Esophagus muscularis mucosa (tissue), 4 donors: ENCODE data around the gene PLEKHF1. TPM values are rescaled to one million over a fixed set of nuclear protein-coding genes. Genes with fewer than 3 reads are reported as not detected.
A peak's percentile ranks its signal among the peaks of the same experiment; 100 is the strongest.

ENCODE experiments used
- DNase-seq: peaks from one replicate; pipeline ENCODE4 v3.0.0-alpha.2; 2017; ENCODE audit errors: extremely low spot score
- H3K27ac ChIP-seq, 4 donors: fragments of 200-600 bp; sonication (generic); replicated peaks in 1 of 4; 1 replicate in 3 of 4; 2 replicates in 1 of 4; pipeline ENCODE4 v1.5.1; 2016 to 2019; ENCODE audit warnings: mild to moderate bottlenecking in 1 of 4
- H3K27me3 ChIP-seq, 4 donors: fragments of 200-600 bp; sonication (generic); one replicate each; pipeline versions ENCODE4 v1.5.1 to v1.6.0; 2016 to 2019
- H3K36me3 ChIP-seq, 4 donors: fragments of 200-600 bp; sonication (generic); one replicate each; pipeline ENCODE4 v1.5.1; 2016 to 2019
- H3K4me1 ChIP-seq, 4 donors: fragments of 200-600 bp; sonication (generic); one replicate each; pipeline ENCODE4 v1.5.1; 2016 to 2019
- H3K4me3 ChIP-seq, 4 donors: fragments of 200-600 bp; sonication (generic); 1 replicate in 2 of 4; 2 replicates in 2 of 4; pipeline ENCODE4 v1.5.1; 2016 to 2019; ENCODE audit warnings: mild to moderate bottlenecking in 4 of 4, moderate library complexity in 1 of 4
- H3K9me3 ChIP-seq, 4 donors: fragments of 200-600 bp; sonication (generic); 1 replicate in 3 of 4; 2 replicates in 1 of 4; pipeline ENCODE4 v1.5.1; 2016 to 2019
- CTCF ChIP-seq, 3 experiments: fragments of 200-600 bp in 2 of 3; fragments of 450-650 bp in 1 of 3; sonication (generic) in 2 of 3; IDR thresholded peaks; one replicate each; pipeline ENCODE4 v1.5.1; 2017 to 2019; ENCODE audit warnings: antibody characterized with exemption in 3 of 3, mild to moderate bottlenecking in 2 of 3, moderate library complexity in 1 of 3
- EP300 ChIP-seq: sonication (generic); formaldehyde crosslinking; IDR thresholded peaks from one replicate; pipeline ENCODE4 v1.6.1; 2017; ENCODE audit warnings: antibody characterized with exemption
- POLR2A ChIP-seq: fragments of 450-650 bp; IDR thresholded peaks from one replicate; pipeline ENCODE4 v1.6.1; 2017; ENCODE audit warnings: antibody characterized with exemption, moderate library complexity, mild to moderate bottlenecking, low read depth
- POLR2AphosphoS5 ChIP-seq, 2 donors: sonication (generic); formaldehyde crosslinking; IDR thresholded peaks; one replicate each; pipeline ENCODE4 v1.6.1; 2017; ENCODE audit warnings: antibody characterized with exemption in 2 of 2
- WGBS: methylation state at CpG from one replicate; pipeline ENCODE4 v1.1.5; 2018; 5-methylcytosine and 5-hydroxymethylcytosine counted together
- intact Hi-C: fragments of 100-400 bp; cut with DNase I; formaldehyde crosslinking; loops from one replicate; pipeline ENCODE4 v1.15.1; 2023
- total RNA-seq, 4 donors: library from RNA; depleted of rRNA; stranded (reverse); fragments of >200 nt; gene quantifications; one replicate each; pipeline versions ENCODE4 v1.1.0 to v1.2.1, GENCODE V29; 2016

PLEKHF1 gene
- total RNA-seq, 4 donors from 2014 or later = 27.4 to 58.6 (median 36.1) TPM

GRCh38 chr19:29694161-29694560 lies 28.9 kb downstream of the PLEKHF1 start:
- intact Hi-C loops = loop anchor here (1.0 kb wide), 1 partner anchor 22 kb away; no protein-coding TSS in a partner anchor
- H3K27ac ChIP-seq = peak overlapping the region; percentile 36 to 41 (median 39)
- no peaks in the 10 kb centered on the region for H3K27me3 ChIP-seq
- WGBS = 59% methylated on average over 5 of the region's 5 CpGs
- TF ChIP-seq POLR2AphosphoS5 (IDR thresholded peaks at IDR 0.05) (no peak), EP300 (no peak)
- no peak overlapping the region for H3K4me3 ChIP-seq
- H3K9me3 ChIP-seq = peaks cover 0 to 12% (median 3%) of the 10 kb centered on the region in 4 donors
- no peaks in the 10 kb centered on the region for H3K36me3 ChIP-seq
- H3K4me1 ChIP-seq = peaks cover 0 to 25% (median 23%) of the 10 kb centered on the region in 4 donors
- DNase-seq = no peak

GRCh38 chr19:29694669-29695627 lies 29.7 kb downstream of the PLEKHF1 start:
- H3K27me3 ChIP-seq = no peaks in the 10 kb centered on the region
- no peak for TF ChIP-seq EP300
- TF ChIP-seq CTCF (IDR thresholded peaks at IDR 0.05) = peak; percentile 79 to 94 (median 84)
- no peak for TF ChIP-seq POLR2A
- TF ChIP-seq POLR2AphosphoS5 (IDR thresholded peaks at IDR 0.05) = peak; percentile 52 to 73
- WGBS = 56% methylated on average over 13 of the region's 19 CpGs
- intact Hi-C loops = loop anchor here (1.0 kb wide), 1 partner anchor 21 kb away; no protein-coding TSS in a partner anchor
- peak; percentile 94 for DNase-seq
- H3K9me3 ChIP-seq = peaks cover 0 to 10% (median 3%) of the 10 kb centered on the region in 4 donors
- peaks cover 0 to 25% (median 23%) of the 10 kb centered on the region in 4 donors for H3K4me1 ChIP-seq
- peak overlapping the region in 3 of 4 donors; percentile 36 to 41 (median 37) for H3K27ac ChIP-seq
- H3K4me3 ChIP-seq = no peak overlapping the region
- no peaks in the 10 kb centered on the region for H3K36me3 ChIP-seq

GRCh38 chr19:29695765-29696564 lies 30.7 kb downstream of the PLEKHF1 start:
- Histone ChIP-seq H3K9me3 (peaks cover 0 to under 1% (median 0%) of the 10 kb centered on the region in 4 donors), H3K27ac (no peak overlapping the region), H3K4me3 (no peak overlapping the region), H3K27me3 (no peaks in the 10 kb centered on the region), H3K4me1 (peaks cover 0 to 25% (median 23%) of the 10 kb centered on the region in 4 donors), H3K36me3 (no peaks in the 10 kb centered on the region)
- no peak for DNase-seq
- TF ChIP-seq EP300 = no peak
- no peak for TF ChIP-seq POLR2AphosphoS5 (IDR thresholded peaks at IDR 0.05)
- no peak for TF ChIP-seq CTCF (IDR thresholded peaks at IDR 0.05)
- TF ChIP-seq POLR2A = no peak
- WGBS = 92% methylated on average over 6 of the region's 6 CpGs
- intact Hi-C loops = no loop called here

GRCh38 chr19:29696565-29696846 lies 31.2 kb downstream of the PLEKHF1 start:
- 80% methylated on average over 2 of the region's 2 CpGs for WGBS
- intact Hi-C loops = no loop called here
- H3K27me3 ChIP-seq = no peaks in the 10 kb centered on the region
- no peak overlapping the region for H3K27ac ChIP-seq
- peaks cover 0 to 25% (median 23%) of the 10 kb centered on the region in 4 donors for H3K4me1 ChIP-seq
- H3K9me3 ChIP-seq = no peaks in the 10 kb centered on the region
- no peak overlapping the region for H3K4me3 ChIP-seq
- DNase-seq = no peak
- H3K36me3 ChIP-seq = peaks cover 0 to 3% (median 0%) of the 10 kb centered on the region in 4 donors
- TF ChIP-seq POLR2AphosphoS5 (IDR thresholded peaks at IDR 0.05) = no peak

- DNase-seq = no peak
- Histone ChIP-seq H3K4me1 (peaks cover 0 to 23% (median 22%) of the 10 kb centered on the region in 4 donors), H3K9me3 (no peaks in the 10 kb centered on the region), H3K27me3 (no peaks in the 10 kb centered on the region), H3K4me3 (no peak overlapping the region), H3K36me3 (peaks cover 2 to 15% (median 10%) of the 10 kb centered on the region in 4 donors), H3K27ac (no peak overlapping the region)
- intact Hi-C loops = no loop called here
- WGBS = 92% methylated on average over 5 of the region's 10 CpGs
- no peak for TF ChIP-seq CTCF (IDR thresholded peaks at IDR 0.05)
Measured at GRCh38 chr19:29697523-29698261, 32.4 kb downstream of the PLEKHF1 start.
